ENCODE data around the gene FSTL5.

The FSTL5 gene

DNA sequence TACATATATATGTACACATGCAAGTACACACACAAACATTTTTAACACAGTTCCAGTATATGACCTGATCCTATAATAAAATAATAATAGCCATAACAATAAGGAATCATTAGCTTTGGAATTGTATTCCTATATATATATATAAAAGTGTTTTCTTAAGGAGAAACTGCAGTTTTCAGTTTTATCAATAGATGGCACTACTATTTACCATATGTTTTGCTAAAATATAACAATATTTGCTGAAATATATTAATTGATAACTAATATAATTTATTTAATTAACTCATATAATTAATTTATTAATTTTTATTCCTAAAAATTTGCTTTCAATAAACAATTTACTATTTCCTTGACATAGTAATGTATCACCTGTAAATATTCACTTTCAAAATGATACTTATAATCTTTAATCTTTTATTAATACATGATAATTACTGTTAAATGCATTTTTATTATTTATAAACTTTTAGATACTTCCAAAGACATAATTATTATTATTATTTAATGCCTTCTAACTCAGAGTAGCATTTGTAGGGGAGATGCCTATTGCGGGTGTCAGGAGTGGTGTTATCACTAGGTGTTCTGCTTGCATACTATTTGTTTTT lies 599.5 kb downstream of the FSTL5 start:
- DNase-seq = no peak

DNA sequence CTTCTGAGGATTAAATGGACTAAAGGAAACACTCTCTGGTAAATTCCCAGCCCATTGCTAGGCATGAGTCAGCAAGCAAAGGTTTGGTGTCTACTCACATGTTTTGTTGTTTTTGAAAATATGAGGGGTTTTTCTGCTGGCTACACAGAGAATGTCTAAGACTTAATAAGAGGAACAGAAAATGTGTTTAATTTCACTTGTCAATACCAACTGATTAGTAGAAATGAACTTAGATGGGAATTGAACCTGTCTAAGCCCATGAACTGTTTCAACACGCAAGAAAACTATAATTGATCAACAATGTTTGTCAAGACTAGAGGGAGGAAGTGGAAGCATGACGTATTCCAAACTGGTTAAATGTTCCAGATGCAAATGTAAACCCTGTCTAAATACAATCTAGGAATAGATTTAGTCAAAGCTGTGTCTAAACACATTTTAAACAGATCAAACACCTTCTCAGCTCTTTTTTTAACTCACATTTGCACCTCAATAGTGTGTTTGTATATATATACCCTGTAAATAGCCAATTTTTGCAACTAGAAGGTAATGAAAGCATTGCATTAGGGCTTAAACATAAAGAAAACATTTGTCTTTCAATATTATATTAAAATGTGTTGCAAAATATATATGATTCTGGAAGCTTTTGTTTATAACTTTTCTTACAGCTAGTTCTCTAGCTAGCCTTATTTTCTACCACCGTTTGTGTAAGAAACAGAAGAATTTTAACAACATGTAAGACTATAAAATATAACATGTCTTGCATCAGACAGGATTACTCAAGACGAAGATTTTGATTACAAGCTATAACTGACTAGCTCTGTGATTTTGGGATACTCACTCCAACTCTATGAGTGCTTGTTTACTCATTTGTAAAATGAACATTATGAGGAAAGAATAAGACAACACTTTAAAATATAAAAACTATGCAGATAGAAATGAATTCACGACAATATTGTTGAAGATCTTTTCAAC lies 607.8 kb downstream of the FSTL5 start:
- DNase-seq = no peak

DNA sequence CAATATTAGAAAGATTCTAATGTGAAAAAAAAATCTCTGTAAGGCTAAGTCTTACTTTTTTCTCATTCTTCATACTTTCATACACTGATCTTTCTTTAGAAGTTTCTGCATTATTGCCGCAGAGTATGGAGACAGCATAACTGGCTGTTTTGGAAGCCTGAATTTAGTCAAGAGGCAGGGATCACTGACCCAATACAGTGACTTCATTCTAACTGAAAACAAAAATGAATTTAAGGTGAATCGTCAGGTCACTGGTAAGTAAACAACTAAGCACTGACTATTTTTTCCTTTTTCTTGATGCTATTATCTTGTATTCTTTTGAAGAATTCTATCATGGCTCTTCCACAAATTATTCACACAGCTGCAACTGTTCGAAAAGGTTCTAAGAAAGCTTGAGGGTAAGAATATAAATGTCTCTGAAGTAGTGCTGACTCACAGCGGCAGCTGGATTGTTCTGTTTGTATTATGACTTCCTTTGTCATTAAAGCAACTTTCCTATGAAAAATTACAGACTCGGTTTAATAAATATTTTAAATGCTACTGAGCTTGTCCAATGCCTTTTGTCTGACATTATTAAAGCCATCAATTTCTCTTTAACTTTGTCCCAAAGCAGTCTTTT lies 609.3 kb downstream of the FSTL5 start:
- DNase-seq = no peak

DNA sequence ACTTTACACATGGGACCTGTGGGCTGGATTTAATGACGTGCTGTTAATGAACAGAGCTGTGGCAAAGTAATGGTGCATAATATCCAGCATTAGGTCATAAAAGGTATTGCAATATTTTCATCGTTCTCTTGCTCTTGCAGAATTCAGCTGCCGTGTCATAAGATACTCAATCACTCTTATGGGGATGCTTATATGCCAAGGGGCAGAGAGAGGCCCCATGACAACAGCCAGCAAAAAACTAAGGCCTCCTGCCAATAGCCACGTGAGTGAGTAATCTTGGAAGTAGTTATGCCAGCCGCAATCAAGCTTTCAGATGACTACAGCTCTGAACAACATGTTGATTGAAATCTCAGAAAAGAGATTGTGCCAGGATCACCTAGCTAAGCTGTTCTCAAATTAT lies 616.9 kb downstream of the FSTL5 start:
- no peak for DNase-seq

DNA sequence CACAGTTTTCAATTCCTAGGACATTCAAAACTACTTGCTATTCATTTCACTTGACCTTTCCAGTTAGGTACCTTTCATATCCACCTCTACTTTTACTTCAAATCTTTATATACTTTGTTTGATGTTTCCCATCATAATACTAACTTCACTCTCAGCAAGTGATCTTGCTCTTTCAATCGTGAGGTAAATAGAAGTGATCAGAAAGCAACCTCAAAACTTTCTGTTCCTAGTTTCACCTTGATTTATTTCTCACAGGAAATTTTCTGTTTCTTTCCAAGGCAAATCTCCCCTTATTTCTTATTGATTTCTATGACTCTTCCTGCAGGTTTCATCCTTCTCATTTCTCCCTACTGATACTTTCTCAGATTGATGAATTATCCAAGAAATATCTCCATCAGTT lies 623.5 kb downstream of the FSTL5 start:
- no peak for DNase-seq

DNA sequence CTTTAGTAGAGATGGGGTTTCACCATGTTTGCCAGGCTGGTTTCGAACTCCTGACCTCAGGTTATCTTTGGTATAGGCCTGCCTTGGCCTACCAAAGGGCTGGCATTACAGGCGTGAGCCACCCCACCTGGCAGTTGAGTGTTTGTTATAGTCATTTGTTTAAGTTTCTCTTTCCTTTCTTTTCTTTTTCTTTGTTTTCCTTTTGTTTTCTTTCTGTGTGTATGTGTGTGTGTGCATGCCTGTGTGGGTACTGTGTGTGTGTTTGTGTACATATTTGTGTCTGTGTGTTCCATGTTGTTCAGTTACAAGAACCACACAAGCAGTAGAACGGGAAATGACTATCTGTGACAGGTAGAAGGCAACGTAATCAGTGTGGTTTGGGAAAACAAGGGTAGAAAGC lies 624.9 kb downstream of the FSTL5 start:
- DNase-seq = no peak

DNA sequence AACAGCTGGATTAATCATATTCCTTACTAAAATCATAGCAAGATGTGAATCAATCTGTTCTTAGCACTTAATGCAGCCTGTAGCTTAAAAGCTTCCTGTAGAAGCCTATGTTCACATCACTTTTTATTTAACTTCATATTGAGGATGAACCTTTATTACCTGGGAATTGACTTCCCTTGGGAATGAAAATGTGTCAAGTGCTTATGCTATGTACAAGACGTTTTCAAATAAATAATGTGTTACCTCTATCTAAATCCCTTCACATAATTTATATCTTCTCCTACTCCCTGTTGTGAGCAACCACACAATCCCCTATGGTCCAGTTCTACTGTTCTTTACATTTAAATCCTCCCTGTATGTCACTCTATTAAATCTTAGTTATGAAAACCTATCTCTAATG lies 633.1 kb downstream of the FSTL5 start:
- DNase-seq = no peak

DNA sequence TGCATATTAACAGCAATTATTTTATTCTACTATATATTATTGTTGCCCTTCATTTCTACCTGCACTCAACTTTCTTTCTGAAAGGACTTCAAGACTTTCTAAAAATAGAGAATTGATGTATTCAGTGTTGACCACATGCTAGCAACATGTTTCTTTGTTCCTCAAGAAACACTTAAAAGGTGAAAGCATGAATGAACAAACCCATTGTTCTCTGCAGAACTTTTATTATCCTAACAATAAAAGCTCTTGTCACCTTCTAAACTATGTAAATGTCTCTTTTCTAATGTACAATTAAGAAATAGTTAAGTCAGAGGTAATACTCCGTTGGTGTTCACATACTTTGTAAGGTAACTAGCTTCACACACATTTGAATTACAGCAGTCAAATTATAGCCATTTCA lies 638.7 kb downstream of the FSTL5 start:
- DNase-seq = no peak

DNA sequence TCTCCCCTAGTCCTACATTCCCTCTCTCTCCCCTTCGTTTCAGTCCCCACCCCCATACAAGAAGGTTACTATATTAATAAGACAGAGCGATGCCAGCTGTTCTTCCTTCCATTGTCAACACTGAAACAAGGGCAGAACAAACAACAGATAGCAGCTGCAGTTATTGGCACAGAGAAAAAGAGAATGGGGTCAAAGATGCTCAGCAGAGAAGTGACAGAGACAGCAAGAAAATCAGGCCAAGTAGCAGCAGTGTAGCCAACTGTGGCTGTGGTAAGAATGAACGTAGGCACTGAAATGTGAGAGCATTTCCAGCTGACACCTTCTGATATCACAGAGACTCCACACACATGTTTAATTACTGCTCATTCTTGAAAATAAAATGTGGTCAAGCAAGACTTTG lies 641.8 kb downstream of the FSTL5 start:
- peak; percentile 44 for DNase-seq

DNA sequence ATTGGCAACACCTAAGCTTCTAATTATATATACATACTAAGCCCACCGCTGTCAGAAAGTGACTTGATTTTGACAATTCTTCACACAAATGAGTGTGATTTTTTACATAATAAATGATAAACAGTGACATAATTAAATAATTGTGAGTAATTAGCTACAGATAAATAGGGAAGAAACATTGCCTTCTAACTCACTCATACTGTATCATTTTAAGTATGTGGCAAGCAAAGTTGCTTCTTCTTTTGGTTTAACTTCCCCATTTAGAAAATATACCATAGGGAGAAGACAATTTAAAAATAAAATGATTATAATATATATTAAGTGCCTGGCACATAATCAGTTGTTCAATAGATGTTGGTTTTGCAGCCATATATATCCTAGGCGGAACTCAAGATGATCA lies 644.2 kb downstream of the FSTL5 start:
- no peak for DNase-seq

DNA sequence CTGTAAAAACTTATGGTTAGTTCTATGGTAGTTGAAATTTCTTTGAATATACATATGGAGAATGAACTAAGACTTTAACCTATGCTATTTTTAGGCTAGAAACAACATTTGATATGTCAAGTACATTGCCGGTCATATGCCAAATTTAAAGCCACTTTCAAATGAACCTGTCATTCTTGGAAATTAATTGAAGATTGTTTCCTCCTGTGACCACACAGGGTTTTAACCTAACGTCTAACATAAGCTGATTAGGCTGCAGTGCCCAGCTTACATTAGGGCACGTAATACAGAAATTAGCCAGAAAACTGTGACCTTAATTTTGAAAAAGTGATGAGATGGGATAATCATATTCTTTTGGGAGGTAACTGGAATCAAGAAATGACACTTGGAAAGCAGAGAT lies 645.9 kb downstream of the FSTL5 start:
- no peak for DNase-seq

DNA sequence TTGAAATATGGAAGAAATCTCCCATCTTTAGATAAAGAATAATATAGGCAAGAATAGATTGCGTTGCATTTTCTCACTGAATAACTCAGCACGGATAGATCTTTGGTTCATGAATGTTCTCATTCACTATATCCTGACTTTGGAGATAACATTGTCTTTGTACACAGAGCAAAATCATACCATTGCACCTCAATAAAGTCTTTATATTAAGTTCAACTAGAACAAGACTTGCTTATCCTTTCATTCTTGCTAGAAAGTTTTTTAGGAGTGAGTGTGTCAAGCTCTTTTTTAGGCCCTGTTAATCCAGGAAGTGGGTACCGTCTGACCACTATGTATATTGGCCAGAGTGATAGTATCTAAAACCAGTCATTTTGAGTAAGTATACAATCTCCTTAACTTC lies 658.7 kb downstream of the FSTL5 start:
- no peak for DNase-seq

DNA sequence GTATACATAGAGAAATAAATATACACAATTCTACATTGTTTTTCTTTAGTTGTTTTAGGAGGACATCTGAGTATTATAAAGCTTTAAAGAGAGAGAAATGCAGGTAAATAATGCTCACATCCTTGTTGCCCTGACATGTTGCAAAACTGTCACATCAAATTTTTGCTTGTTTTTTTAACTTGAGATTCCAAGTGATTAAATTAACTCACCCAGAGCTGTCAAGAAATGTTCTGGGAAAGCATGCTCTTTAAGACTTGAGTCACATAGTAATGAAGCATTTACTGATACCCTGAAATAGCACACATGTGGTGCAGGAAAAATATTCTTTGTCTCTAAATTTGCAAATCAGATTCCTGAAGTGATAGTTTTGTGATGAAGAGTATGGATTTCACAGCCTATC lies 665.6 kb downstream of the FSTL5 start:
- no peak for DNase-seq

DNA sequence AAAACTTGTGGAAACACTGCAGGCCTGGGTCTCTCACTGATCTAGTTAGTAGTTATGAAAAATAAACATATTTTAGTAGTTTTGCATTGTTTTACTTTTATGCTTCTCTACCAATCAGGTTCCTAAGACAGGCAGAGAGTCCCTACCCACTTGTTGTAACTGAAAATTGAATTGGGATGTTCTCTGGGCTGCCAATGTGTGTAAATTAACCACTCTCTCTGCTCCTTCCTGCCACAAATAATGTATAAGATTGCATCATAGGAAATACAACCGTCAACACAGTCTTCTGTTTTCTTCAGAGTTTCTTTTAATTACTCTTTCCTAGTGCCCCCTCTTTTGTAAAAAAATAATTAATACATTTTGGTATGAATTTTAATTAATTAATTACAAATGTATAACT lies 677.3 kb downstream of the FSTL5 start:
- DNase-seq = no peak

DNA sequence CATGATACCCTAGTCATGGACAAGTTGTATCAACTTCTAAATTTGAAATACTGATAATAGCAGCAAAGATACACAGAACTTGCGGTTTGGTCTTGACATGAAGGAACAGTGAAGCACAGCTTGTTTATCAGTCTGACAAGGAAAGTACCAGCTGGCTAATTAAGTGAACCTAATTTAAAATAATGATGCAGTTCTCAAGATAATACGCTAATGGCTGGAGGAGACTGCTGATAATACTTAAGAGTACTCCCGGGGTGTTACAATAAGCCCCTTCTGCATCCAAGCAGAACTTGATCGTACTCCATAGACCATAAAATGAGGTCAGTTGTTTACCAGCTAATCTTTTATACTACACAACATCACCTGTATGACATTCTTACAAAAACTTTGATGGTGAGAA lies 697.5 kb downstream of the FSTL5 start:
- DNase-seq = no peak

DNA sequence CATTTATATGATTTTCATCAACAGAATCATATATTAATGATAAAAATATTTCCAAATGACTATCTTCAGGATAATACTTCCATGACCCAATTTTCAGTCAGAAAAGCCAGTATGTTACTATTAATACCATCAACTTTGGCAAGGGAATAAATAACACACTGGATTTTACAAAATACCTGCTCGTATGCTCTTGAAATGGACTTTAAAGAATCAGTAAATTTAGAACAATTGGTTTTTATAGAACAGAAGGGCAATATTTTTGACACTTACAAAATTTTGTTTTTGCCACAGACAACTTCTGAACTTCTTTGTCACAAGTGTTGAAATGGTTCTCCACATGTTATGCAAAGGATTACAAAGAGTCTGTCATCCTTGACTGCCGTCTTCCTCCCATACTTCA lies 700.4 kb downstream of the FSTL5 start:
- DNase-seq = no peak

DNA sequence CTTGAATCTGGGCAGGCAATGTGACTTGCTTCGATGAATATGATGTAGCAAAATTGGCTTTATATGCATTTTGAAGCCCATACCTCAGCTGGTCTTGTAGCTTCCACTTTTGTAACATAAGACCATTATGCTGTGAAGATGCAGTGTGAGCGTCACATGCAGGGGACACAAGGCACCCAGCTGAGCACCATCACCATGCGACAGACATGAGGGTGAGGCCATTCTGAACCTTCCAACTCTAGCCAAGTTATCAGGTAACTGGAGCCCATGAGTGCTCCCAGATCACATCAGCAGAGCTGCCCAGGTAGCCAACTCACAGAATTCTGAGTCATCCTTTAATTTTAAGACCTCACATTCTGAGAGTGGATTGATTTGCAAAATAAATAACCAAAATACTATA lies 705.9 kb downstream of the FSTL5 start:
- DNase-seq = no peak

DNA sequence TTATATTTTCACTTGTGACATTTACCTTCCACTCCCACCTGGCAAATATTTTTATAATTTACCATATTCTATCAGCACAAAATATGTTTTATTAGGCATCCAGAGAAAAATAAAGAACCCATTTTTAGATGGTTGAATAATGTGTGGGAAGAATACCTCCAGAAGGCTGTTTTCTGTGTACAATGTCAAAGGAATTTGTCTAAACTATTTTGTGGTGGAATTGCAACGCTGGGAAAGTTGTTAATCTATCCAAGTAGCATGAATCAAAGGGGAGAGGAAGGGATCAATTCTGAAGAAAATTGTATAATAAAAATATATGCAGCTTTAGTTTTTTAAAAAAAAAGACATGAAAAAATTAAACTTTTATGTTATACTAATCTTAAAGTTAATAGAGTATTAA lies 706.5 kb downstream of the FSTL5 start:
- no peak for DNase-seq

DNA sequence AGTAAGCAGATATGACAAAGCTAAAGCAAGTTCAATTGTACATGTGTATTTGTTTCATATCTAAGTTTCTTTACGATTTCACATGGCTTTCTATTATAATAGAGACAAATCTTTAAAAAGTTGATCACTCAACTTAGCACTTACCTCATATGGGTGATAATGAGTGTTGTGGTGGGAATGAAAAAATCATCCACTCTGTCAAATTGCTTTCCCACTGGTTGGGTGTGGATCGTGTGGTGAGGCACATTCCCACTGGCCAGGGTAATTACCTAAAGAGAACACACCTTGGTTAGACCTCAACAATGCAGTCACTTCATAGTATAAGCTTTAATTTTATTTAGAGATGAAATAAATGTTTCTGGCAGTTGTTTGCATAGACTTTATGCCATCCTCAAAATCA lies 708.9 kb downstream of the FSTL5 start:
- DNase-seq = no peak

DNA sequence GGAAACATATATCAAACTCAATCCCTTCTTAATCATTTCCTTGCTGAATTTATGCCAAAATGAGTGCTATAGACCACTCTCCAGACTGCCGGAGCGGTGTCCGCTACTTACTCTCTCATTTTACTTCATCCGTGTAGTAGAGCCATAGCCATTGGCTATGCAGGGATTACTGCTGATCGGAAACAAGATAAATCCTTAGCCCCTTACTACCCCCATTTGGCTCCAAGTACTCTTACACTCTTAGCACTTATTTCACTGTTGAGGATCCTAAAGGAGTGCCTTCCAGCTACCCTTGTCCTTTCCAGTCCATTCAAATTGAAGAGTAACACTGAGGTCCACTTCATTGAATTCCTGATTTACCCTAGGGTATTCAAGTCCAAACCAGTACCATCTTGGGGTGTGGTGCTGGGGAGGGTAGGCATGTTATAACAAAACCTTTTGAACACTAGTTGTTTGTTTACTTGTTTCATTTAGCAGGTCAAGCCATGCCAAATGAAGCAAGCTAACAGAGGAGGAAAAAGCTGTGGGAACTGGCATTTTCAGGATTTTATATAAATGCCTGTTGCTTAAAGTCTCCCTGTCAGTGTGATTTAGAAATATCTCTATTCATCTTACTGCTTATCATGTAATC lies 715.1 kb downstream of the FSTL5 start:
- DNase-seq = no peak

DNA sequence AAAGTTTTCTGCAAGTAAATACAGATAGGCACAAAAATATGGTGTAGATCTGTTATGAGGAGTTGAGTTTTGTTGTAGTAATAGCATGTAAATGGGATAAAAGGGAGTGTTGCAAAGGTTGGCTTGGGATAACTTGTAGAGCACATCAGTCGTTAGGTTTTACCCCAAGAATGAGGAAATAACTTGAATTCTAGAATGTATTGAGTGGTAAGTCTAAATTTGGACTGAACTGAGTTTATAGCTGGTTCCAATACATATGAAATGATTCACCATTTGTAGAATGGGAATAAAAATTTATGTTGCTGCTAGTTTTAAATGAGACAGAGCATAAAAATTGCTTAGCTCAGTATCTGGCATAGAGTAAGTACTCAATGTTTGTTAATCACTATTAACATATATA lies 719.2 kb downstream of the FSTL5 start:
- DNase-seq = no peak

DNA sequence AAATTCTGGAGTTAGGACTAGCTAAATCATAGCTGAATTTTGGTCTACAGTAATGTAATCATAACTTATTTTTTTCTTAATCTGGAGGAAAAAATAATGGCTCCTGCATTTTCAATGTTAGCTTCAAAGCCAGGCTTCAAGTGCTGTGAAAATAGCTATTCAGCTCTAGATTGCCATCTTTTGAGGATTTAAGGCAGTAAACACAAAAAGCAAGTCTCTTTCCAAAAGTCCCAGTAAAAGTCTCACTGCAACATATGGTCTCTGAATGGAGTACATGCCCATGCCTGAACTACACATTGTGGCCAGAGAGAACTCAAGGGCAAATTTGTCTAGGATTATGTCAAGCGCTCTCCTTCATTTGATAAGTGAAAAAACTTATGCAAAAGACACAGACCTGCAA lies 720.9 kb downstream of the FSTL5 start:
- no peak for DNase-seq

DNA sequence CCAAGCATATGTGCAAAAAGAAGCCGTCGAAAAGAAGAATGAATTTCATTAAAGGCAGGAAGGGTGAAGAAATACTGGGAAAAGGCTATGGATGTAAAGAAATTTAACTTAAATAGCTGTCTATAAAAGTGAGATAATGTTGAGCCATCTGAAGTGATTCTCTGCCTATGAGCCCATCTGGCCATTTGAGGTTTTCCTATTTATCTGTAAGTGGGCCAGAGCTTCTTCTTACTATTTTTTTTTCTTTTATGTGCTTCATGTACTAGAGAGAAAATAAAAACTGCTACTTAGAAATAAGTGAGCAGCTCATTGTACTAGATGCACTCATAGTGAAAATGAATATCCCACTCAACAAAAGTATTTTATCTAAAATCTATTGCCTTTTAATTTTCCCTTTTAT lies 725.7 kb downstream of the FSTL5 start:
- no peak for DNase-seq

Data from right forelimb (tissue), 1 donor.